ENCODE results near the gene MYLK2.

The MYLK2 gene

DNA sequence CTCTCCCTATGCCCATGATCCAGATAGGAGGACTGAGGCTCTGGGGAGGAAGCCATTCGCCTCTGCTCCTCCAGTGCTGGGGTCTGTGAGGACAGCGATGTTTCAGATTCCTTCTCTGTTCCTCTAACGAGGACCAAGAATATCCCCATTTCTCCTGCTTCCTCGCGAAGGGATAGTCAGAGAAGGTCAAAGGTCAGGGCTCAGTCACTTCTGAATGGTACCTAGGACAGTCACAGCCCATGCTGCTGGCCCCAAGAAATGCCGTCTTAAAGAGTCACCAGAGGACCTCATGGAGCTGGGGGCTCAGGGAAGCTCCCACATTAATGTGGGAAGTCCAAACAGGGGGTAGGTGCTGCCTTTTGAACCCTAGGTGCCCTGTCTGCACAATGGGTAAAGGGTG is 24.1 kb downstream of the MYLK2 start:
- no peak for DNase-seq (ENCODE audit: low spot score)
- TF ChIP-seq, protein P1, sequence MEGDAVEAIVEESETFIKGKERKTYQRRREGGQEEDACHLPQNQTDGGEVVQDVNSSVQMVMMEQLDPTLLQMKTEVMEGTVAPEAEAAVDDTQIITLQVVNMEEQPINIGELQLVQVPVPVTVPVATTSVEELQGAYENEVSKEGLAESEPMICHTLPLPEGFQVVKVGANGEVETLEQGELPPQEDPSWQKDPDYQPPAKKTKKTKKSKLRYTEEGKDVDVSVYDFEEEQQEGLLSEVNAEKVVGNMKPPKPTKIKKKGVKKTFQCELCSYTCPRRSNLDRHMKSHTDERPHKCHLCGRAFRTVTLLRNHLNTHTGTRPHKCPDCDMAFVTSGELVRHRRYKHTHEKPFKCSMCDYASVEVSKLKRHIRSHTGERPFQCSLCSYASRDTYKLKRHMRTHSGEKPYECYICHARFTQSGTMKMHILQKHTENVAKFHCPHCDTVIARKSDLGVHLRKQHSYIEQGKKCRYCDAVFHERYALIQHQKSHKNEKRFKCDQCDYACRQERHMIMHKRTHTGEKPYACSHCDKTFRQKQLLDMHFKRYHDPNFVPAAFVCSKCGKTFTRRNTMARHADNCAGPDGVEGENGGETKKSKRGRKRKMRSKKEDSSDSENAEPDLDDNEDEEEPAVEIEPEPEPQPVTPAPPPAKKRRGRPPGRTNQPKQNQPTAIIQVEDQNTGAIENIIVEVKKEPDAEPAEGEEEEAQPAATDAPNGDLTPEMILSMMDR (IDR thresholded peaks at IDR 0.05; ENCODE audit: extremely low read depth, missing control alignments), result no peak

GRCh38 chr20:31843881-31844280 is 24.7 kb downstream of the MYLK2 start:
- TF ChIP-seq, protein P1 (IDR thresholded peaks at IDR 0.05; ENCODE audit: extremely low read depth, missing control alignments), result no peak
- no peak for DNase-seq (ENCODE audit: low spot score)

DNA sequence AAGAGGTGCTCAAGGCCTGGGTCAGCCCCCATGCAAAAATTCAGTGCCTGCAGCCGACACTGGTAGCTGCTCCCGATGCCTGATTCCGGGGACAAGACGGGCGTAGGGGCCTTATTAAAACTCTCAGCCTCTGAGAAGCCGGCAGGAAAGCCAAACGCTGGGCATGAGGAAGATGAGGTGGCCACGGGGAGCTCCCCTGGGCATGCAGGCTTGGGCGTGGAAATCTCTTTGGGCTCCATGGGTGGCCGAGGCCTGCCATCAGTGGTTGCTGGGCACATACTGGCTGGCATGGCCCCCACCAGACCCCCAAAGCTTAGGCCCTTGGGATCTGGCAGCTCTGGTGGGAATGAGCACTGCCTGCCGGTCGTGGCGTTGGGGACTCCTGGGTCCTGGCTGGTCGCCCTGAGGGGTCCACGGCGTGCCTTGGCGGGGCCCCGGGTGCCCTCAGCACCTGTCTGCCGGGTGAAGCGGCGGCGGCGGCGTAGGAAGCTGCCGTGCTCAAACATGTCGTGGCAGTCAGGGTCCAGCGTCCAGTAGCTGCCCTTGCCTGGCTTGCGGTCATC is 25.7 kb downstream of the MYLK2 start:
- TF ChIP-seq, protein P1 (IDR thresholded peaks at IDR 0.05; ENCODE audit: extremely low read depth, missing control alignments), result no peak
- no peak for DNase-seq (ENCODE audit: low spot score)

DNA sequence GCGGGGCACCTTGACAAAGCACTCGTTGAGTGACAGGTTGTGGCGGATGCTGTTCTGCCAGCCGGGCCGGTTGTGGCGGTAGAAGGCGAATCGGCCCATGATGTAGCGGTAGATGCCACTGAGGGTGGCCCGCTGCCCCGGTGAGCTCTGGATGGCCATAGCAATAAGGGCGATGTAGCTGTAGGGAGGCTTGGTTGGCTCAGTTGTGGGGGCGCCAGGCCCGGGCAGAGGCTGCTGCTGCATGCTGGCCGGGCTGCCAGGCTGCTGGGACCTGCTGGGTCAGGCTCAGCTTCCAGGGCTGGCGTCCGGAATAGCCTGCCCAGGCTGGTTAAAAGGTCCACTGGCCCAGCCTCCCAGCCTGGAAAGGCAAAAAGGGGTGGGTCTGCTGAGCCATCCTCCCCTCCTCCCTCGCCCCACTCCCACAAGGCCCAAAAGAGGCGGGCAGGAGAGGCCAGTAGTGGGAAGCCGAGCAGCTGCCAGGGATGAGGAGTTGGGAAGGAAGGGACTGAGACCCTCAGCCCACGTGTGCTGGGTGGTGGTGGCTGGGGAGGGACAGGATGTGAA is 26.2 kb downstream of the MYLK2 start, which contains the start of gene FOXS1:
FOXS1 (minus strand) TSS at position 305 of the 564 bp plus-strand sequence; CDS start at position 243, 62 bp downstream.
- TF ChIP-seq, protein P1 (IDR thresholded peaks at IDR 0.05; ENCODE audit: extremely low read depth, missing control alignments), result no peak
- DNase-seq (ENCODE audit: low spot score), result no peak

- no peak for DNase-seq (ENCODE audit: low spot score)
- TF ChIP-seq, protein P1 (IDR thresholded peaks at IDR 0.05; ENCODE audit: extremely low read depth, missing control alignments), result no peak
These were observed 27.6 kb downstream of the MYLK2 start for GRCh38 chr20:31846793-31847138.

GRCh38 chr20:31848088-31848999 is 29.2 kb downstream of the MYLK2 start:
- TF ChIP-seq, protein P1 (IDR thresholded peaks at IDR 0.05; ENCODE audit: extremely low read depth, missing control alignments), result no peak
- no peak for DNase-seq (ENCODE audit: low spot score)
